Activated naive CD8-positive, alpha-beta T cell (primary cell): ENCODE results near the gene C15orf62.

Source experiments
- H3K27ac Mint-ChIP-seq: one replicate; pipeline ENCODE4 v1.8.0; 2021; ENCODE audit warnings: mixed read lengths
- H3K27me3 Mint-ChIP-seq: one replicate; pipeline ENCODE4 v1.8.0; 2021; ENCODE audit warnings: mixed read lengths
- H3K36me3 Mint-ChIP-seq: one replicate; pipeline ENCODE4 v1.8.0; 2021; ENCODE audit warnings: mixed read lengths
- H3K4me1 Mint-ChIP-seq: one replicate; pipeline ENCODE4 v1.8.0; 2021; ENCODE audit warnings: low read depth, mixed read lengths
- H3K4me3 Mint-ChIP-seq: one replicate; pipeline ENCODE4 v1.8.0; 2021; ENCODE audit warnings: mild to moderate bottlenecking, mixed read lengths
- H3K9me3 Mint-ChIP-seq: one replicate; pipeline ENCODE4 v1.8.0; 2021; ENCODE audit warnings: low read depth, mixed read lengths

C15orf62 gene

DNA sequence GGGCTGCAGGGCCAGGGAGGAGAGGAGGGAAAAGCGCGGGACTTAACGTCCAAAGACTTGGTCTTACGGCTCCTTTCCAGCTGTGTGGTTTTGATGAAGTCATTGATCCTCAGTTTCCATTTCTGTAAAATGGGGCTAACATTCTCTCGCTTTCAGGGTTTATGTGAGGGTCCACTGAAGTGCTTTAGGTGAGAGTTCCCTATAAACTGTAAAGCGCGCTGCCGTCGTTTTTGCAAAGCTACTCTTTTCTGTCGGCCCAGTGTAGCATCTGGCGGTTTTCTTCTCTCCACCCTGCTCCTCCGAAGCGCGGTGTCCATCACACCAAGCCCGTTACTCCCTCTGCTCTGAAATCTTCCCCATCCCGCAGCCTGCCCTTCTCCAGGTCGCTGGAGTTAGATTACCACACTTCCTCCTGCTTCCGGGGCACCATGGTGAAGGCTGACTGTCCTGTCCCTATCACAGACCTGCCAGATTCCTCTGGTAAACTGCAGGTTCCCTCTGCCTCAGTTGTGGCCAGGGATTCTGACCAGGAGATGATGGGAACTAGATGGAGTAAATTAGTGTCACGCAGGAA is 38.2 kb downstream of the C15orf62 start:
- Mint-ChIP-seq H3K4me1 (peaks cover 23% of the 10 kb centered on the region), H3K27ac (peak overlapping the region; percentile 100), H3K27me3 (no peaks in the 10 kb centered on the region), H3K9me3 (no peaks in the 10 kb centered on the region), H3K36me3 (peaks cover 4% of the 10 kb centered on the region), H3K4me3 (peak overlapping the region; percentile 99)

DNA sequence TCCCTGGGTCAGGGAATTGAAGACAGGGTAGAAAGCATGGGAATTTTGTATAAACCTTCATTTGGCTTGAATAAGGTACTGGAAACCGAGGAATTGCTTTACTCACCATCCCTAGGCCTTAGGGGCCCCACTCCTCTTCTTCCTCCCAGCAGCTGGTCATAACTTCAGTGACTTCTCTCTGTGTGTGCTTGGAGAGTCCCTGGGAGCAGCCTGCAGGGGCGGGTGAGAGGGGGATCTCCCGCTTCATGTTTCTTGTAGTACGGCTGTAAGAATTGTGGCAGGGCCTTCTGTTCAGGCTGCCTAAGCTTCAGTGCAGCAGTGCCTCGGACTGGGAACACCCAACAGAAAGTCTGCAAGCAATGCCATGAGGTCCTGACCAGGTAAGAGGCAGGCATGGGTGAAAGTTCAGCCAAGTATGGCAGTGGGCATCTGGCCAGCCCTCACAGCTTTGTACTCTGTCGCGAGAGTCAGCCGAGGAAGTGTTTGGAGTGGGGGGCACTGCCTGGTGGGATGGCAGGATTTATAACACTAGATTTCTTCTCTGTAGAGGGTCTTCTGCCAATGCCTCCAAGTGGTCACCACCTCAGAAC is 39.2 kb downstream of the C15orf62 start:
- Mint-ChIP-seq H3K36me3 (peaks cover 4% of the 10 kb centered on the region), H3K4me3 (peak overlapping the region; percentile 99), H3K4me1 (peaks cover 19% of the 10 kb centered on the region), H3K27ac (no peak overlapping the region), H3K27me3 (no peaks in the 10 kb centered on the region), H3K9me3 (no peaks in the 10 kb centered on the region)

DNA sequence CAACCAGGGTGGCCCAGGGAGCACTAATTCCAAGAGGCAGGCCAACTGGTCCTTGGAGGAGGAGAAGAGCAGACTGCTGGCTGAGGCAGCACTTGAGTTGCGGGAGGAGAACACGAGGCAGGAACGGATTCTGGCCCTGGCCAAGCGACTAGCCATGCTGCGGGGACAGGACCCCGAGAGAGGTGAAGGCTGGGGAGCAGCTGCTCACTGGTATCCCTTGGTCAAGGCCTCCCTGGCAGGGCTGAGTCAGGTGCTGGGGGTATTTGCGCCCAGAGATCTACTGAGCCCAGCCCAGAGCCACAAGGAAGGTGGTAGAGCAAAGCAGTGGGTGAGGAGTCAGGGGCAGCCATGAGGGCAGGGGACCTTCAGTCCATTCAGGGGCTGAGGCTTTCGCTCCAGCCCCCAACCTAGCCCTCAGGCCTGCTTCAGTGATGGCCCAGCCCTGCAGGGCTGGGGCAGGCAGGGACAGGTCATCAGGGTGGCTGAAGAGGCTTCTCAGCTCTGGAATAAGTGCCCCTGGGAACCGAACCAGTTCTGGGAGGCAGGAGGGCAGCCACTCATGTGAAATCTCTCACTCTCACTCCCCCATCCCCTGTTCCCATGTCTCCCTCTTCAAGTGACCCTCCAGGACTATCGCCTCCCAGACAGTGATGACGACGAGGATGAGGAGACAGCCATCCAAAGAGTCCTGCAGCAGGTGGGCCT is 43.1 kb downstream of the C15orf62 start:
- Mint-ChIP-seq H3K36me3 (peaks cover 12% of the 10 kb centered on the region), H3K27ac (no peak overlapping the region), H3K9me3 (no peaks in the 10 kb centered on the region)

DNA sequence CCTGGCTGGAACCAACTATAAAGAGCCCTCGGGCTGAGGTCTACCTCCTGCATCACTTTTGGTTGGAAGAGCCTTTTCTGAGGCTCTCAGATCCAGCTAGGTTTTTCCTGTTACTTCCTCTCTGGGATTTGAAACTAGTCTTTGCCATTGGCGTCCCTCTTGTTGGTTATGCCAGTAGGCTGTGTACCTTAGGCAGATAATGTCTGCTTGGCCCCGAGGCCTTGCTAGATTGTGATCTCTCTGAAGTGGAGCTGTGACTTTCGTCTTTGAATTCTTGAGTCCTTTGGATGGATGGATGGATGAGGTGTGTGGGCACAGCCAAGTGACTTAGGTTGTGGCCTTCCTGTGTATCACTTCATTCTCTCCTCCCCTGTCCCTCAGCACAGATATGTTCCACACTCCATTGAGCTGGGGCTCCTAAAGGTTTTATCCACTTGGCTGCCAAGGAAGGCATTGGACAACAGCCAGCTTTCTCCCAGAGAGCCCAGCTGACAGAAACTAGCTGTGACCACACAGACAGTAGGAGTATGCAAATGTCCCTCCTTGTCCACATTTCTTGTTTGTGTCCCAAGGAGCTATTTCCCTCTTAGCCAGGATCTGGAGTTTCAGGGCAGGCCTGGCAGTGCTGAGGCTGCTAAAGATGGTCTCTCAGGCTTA is 45.4 kb downstream of the C15orf62 start:
- no peaks in the 10 kb centered on the region for H3K9me3 Mint-ChIP-seq
- no peak overlapping the region for H3K27ac Mint-ChIP-seq
- H3K27me3 Mint-ChIP-seq = no peaks in the 10 kb centered on the region
- H3K4me1 Mint-ChIP-seq = no peaks in the 10 kb centered on the region
- peaks cover 12% of the 10 kb centered on the region for H3K36me3 Mint-ChIP-seq
- no peak overlapping the region for H3K4me3 Mint-ChIP-seq

More for the DNA sequence above, 43.1 kb downstream of the C15orf62 start:
- no peaks in the 10 kb centered on the region for H3K27me3 Mint-ChIP-seq
- no peak overlapping the region for H3K4me3 Mint-ChIP-seq
- peaks cover 9% of the 10 kb centered on the region for H3K4me1 Mint-ChIP-seq

DNA sequence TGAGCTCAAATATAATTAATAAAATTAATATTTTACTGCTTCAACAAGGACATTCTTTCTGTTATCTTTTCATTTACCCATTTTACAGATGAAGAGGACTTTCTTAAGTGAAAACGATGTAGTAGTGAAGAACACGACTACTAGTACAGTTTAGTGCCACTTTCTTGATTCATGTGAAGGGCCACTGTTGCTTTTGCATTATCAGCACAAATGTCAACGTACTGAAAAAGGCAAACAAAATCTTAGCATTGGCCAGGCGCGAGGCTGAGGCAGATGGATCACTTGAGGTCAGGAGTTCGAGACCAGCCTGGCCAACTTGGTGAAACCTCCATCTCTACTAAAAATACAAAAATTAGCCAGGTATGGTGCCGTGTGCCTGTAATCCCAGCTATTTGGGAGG is 49.3 kb downstream of the C15orf62 start:
- Mint-ChIP-seq H3K27me3 (no peaks in the 10 kb centered on the region), H3K4me1 (no peaks in the 10 kb centered on the region), H3K36me3 (peaks cover 8% of the 10 kb centered on the region), H3K27ac (no peak overlapping the region), H3K4me3 (no peak overlapping the region), H3K9me3 (no peaks in the 10 kb centered on the region)

DNA sequence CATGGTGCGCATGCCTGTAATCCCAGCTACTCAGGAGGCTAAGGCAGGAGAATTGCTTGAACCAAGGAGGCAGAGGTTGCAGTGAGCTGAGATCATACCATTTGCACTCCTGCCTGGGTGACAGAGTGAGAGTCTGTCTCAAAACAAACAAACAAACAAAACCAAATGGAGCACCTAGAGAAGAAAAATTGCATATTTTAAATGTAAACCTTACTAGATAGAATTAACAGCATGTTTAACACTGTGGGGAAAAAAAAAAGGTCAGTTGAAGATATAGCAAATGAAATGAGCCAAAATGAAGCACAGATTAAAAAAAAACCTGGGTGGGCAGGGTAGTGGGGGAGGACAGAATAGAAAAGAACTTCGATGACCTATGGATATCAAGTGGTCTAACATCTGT is 51.4 kb downstream of the C15orf62 start:
- no peak overlapping the region for H3K4me3 Mint-ChIP-seq
- H3K27me3 Mint-ChIP-seq = no peaks in the 10 kb centered on the region
- H3K36me3 Mint-ChIP-seq = no peaks in the 10 kb centered on the region
- no peaks in the 10 kb centered on the region for H3K4me1 Mint-ChIP-seq
- H3K27ac Mint-ChIP-seq = no peak overlapping the region
- no peaks in the 10 kb centered on the region for H3K9me3 Mint-ChIP-seq
